Right lobe of liver (tissue), 6 donors: ENCODE measurements around the gene EYA2. TPM values are rescaled to one million over a fixed set of nuclear protein-coding genes. Genes with fewer than 3 reads are reported as not detected.

Source experiments
- ATAC-seq, 4 donors: fragments of 200-7000 bp; cut with Tn5 transposase; one replicate each; pipeline ENCODE4 v1.9.1; 2020; ENCODE audit warnings: mild to moderate bottlenecking in 4 of 4, moderate library complexity in 4 of 4
- DNase-seq, 3 donors: peaks; one replicate each; pipeline ENCODE4 v3.0.0-alpha.2; 2020
- H3K27ac ChIP-seq, 3 donors: fragments of 200-600 bp; one replicate each; pipeline ENCODE4 v1.8.0; 2022
- H3K27me3 ChIP-seq, 2 donors: fragments of 200-600 bp; one replicate each; pipeline ENCODE4 v1.8.0; 2022
- H3K36me3 ChIP-seq, 4 donors: fragments of 200-600 bp; sonication (generic) in 1 of 4; one replicate each; pipeline versions ENCODE4 v1.5.1 to v1.8.0; 2017 to 2022; ENCODE audit warnings: control low read depth in 1 of 4
- H3K4me1 ChIP-seq, 4 donors: fragments of 200-600 bp; sonication (generic) in 1 of 4; one replicate each; pipeline versions ENCODE4 v1.5.1 to v1.8.0; 2017 to 2022; ENCODE audit warnings: control low read depth in 1 of 4
- H3K4me3 ChIP-seq, 3 donors: fragments of 200-600 bp; one replicate each; pipeline ENCODE4 v1.8.0; 2022
- H3K9me3 ChIP-seq, 4 donors: fragments of 200-600 bp; sonication (generic) in 1 of 4; one replicate each; pipeline versions ENCODE4 v1.5.1 to v1.8.0; 2017 to 2022; ENCODE audit warnings: control low read depth in 1 of 4
- CTCF ChIP-seq, 4 donors: fragments of 200-600 bp in 3 of 4; fragments of 450-650 bp in 1 of 4; IDR thresholded peaks; one replicate each; pipeline versions ENCODE4 v1.5.1 to v1.8.0; 2016 to 2022; ENCODE audit warnings: antibody characterized with exemption in 4 of 4, mild to moderate bottlenecking in 2 of 4
- POLR2A ChIP-seq: fragments of 450-650 bp; IDR thresholded peaks from one replicate; pipeline ENCODE4 v1.6.1; 2017; ENCODE audit warnings: antibody characterized with exemption, mild to moderate bottlenecking
- WGBS: methylation state at CpG from one replicate; pipeline ENCODE4 v1.1.6; 2018; ENCODE audit warnings: low coverage, low lambda C conversion rate; ENCODE audit not compliant: insufficient coverage; ENCODE audit errors: missing lambda C conversion rate; 5-methylcytosine and 5-hydroxymethylcytosine counted together
- intact Hi-C, 2 donors: fragments of 100-400 bp; cut with DNase I; formaldehyde crosslinking; loops; one replicate each; pipeline versions ENCODE4 v1.11.2 to v1.14.1; 2022
- total RNA-seq, 6 experiments: library from RNA; depleted of rRNA in 2 of 6; stranded (reverse); fragments of >200 nt in 2 of 6; fragmentation: NEBNext Ultra II Directional in 3 of 6; extraction: Animal tissue kit (Norgen Biotek cat#: 25700) in 3 of 6; gene quantifications; one replicate each; pipeline versions ENCODE4 v1.1.0 to v1.2.4, GENCODE V29; 2016 to 2023
- donor health status: DM: no; HTN: yes; CAD: no.
- donor health status: DM: no; HTN: no; CAD: no.
- donor health status: DM: no; HTN: no; CAD: no.
- donor health status: DM: no; HTN: yes; CAD: no.
- donor health status: DM: no; HTN: yes; CAD: no.

EYA2 gene
- total RNA-seq, 6 experiments from 2014 or later: 0.12 to 3.0 (median 0.49) TPM

- Histone ChIP-seq H3K27me3 (no peaks in the 10 kb centered on the region), H3K36me3 (no peaks in the 10 kb centered on the region), H3K4me1 (no peaks in the 10 kb centered on the region), H3K4me3 (no peak overlapping the region), H3K27ac (no peak overlapping the region), H3K9me3 (no peaks in the 10 kb centered on the region)
- no peak for ATAC-seq
- 62% methylated on average over 2 of the region's 4 CpGs for WGBS
- TF ChIP-seq POLR2A (no peak), CTCF (IDR thresholded peaks at IDR 0.05) (no peak)
- intact Hi-C loops: no loop called here
- no peak for DNase-seq
Measured at GRCh38 chr20:47004179-47004578, 109.5 kb downstream of the EYA2 start.

- DNase-seq: no peak
Measured at GRCh38 chr20:47007826-47008655, 113.4 kb downstream of the EYA2 start.

GRCh38 chr20:47008842-47009518, 114.3 kb downstream of the EYA2 start:
- intact Hi-C loops: no loop called here
- no peak for ATAC-seq
- no peak for TF ChIP-seq POLR2A
- TF ChIP-seq CTCF (IDR thresholded peaks at IDR 0.05): no peak
- DNase-seq: no peak
- no peaks in the 10 kb centered on the region for H3K4me1 ChIP-seq
- H3K36me3 ChIP-seq: no peaks in the 10 kb centered on the region
- no peaks in the 10 kb centered on the region for H3K27me3 ChIP-seq
- WGBS: 62% methylated on average over 3 of the region's 7 CpGs
- no peak overlapping the region for H3K4me3 ChIP-seq
- H3K9me3 ChIP-seq: no peaks in the 10 kb centered on the region
- no peak overlapping the region for H3K27ac ChIP-seq

More at GRCh38 chr20:47007826-47008655, 113.4 kb downstream of the EYA2 start:
- Histone ChIP-seq H3K4me1 (no peaks in the 10 kb centered on the region), H3K27me3 (no peaks in the 10 kb centered on the region), H3K36me3 (no peaks in the 10 kb centered on the region), H3K4me3 (no peak overlapping the region), H3K9me3 (no peaks in the 10 kb centered on the region), H3K27ac (no peak overlapping the region)
- TF ChIP-seq POLR2A (no peak), CTCF (IDR thresholded peaks at IDR 0.05) (no peak)
- WGBS: 59% methylated on average over 13 of the region's 14 CpGs
- intact Hi-C loops: no loop called here
- ATAC-seq: no peak

GRCh38 chr20:47009784-47010183, 115.1 kb downstream of the EYA2 start:
- Histone ChIP-seq H3K27ac (no peak overlapping the region), H3K9me3 (no peaks in the 10 kb centered on the region), H3K4me3 (no peak overlapping the region), H3K4me1 (no peaks in the 10 kb centered on the region), H3K36me3 (no peaks in the 10 kb centered on the region), H3K27me3 (no peaks in the 10 kb centered on the region)
- ATAC-seq: no peak
- intact Hi-C loops: no loop called here
- no peak for DNase-seq
- no peak for TF ChIP-seq POLR2A
- TF ChIP-seq CTCF (IDR thresholded peaks at IDR 0.05): no peak
